ENCODE data around the gene UXS1. TPM values are rescaled to one million over a fixed set of nuclear protein-coding genes. Genes with fewer than 3 reads are reported as not detected.

The UXS1 gene
- total RNA-seq, 2 donors from 2014 or later, result 28.3 to 49.1 TPM

- Histone ChIP-seq H3K4me1 (ENCODE audit: control insufficient read depth in 1 of 2, low read depth in 2 of 2) (no peaks in the 10 kb centered on the region), H3K36me3 (peaks cover 4% of the 10 kb centered on the region), H3K4me3 (no peak overlapping the region), H3K27me3 (replicated peaks; ENCODE audit: insufficient read depth) (no peaks in the 10 kb centered on the region), H3K27ac (no peak overlapping the region), H3K9me3 (no peaks in the 10 kb centered on the region)
- TF ChIP-seq CTCF (IDR thresholded peaks at IDR 0.05), result no peak
- DNase-seq (ENCODE audit: low spot score), result no peak
- no peak for ATAC-seq (ENCODE audit: insufficient number of reproducible peaks, low FRiP score, low read depth)
Measured at GRCh38 chr2:106129150-106129549, 65.0 kb downstream of the UXS1 start.

GRCh38 chr2:106127776-106128268 is 66.3 kb downstream of the UXS1 start:
- H3K27ac ChIP-seq, result no peak overlapping the region
- no peak overlapping the region for H3K4me3 ChIP-seq
- ATAC-seq (ENCODE audit: insufficient number of reproducible peaks, low FRiP score, low read depth) (no peak), DNase-seq (ENCODE audit: low spot score) (no peak)
- no peak for TF ChIP-seq CTCF (IDR thresholded peaks at IDR 0.05)
- H3K27me3 ChIP-seq (replicated peaks; ENCODE audit: insufficient read depth), result no peaks in the 10 kb centered on the region
- no peaks in the 10 kb centered on the region for H3K4me1 ChIP-seq (ENCODE audit: control insufficient read depth in 1 of 2, low read depth in 2 of 2)
- peaks cover 4% of the 10 kb centered on the region for H3K36me3 ChIP-seq
- H3K9me3 ChIP-seq, result no peaks in the 10 kb centered on the region

- H3K4me1 ChIP-seq (ENCODE audit: control insufficient read depth in 1 of 2, low read depth in 2 of 2), result no peaks in the 10 kb centered on the region
- no peak for TF ChIP-seq CTCF (IDR thresholded peaks at IDR 0.05)
- peaks cover 4% of the 10 kb centered on the region for H3K36me3 ChIP-seq
- no peak overlapping the region for H3K27ac ChIP-seq
- no peak for ATAC-seq (ENCODE audit: insufficient number of reproducible peaks, low FRiP score, low read depth)
- H3K4me3 ChIP-seq, result no peak overlapping the region
- no peaks in the 10 kb centered on the region for H3K27me3 ChIP-seq (replicated peaks; ENCODE audit: insufficient read depth)
- DNase-seq (ENCODE audit: low spot score), result no peak
- H3K9me3 ChIP-seq, result no peaks in the 10 kb centered on the region
Measured at GRCh38 chr2:106127282-106127771, 66.8 kb downstream of the UXS1 start.

- no peak overlapping the region for H3K27ac ChIP-seq
- H3K4me1 ChIP-seq (ENCODE audit: control insufficient read depth in 1 of 2, low read depth in 2 of 2), result no peaks in the 10 kb centered on the region
- H3K4me3 ChIP-seq, result no peak overlapping the region
- TF ChIP-seq CTCF (IDR thresholded peaks at IDR 0.05), result no peak
- DNase-seq (ENCODE audit: low spot score) (no peak), ATAC-seq (ENCODE audit: insufficient number of reproducible peaks, low FRiP score, low read depth) (no peak)
- no peaks in the 10 kb centered on the region for H3K27me3 ChIP-seq (replicated peaks; ENCODE audit: insufficient read depth)
- H3K36me3 ChIP-seq, result peaks cover 4% of the 10 kb centered on the region
- no peaks in the 10 kb centered on the region for H3K9me3 ChIP-seq
Measured at GRCh38 chr2:106126705-106127281, 67.3 kb downstream of the UXS1 start.

DNA sequence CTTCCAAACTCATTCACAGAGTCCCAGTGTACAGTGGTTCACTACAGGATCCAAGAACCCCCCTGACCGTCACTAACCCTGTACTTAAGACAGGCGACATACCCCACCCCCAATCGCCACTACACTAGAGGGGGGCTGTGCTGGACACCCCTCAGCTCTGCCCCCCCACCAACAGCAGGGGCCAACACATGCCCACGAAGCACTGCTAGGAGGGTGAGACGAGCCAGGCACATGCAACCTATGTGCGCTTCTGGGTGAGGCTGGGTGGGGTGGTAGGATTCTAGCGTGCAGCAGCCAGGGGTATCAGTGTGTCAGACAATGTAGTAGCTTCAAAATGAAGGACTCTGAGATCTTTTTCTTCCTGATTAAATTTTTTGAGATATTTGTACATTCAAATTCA is 67.8 kb downstream of the UXS1 start:
- Histone ChIP-seq H3K36me3 (peaks cover 4% of the 10 kb centered on the region), H3K27ac (no peak overlapping the region), H3K4me1 (ENCODE audit: control insufficient read depth in 1 of 2, low read depth in 2 of 2) (no peaks in the 10 kb centered on the region), H3K27me3 (replicated peaks; ENCODE audit: insufficient read depth) (no peaks in the 10 kb centered on the region), H3K4me3 (no peak overlapping the region), H3K9me3 (no peaks in the 10 kb centered on the region)
- DNase-seq (ENCODE audit: low spot score) (no peak), ATAC-seq (ENCODE audit: insufficient number of reproducible peaks, low FRiP score, low read depth) (no peak)
- TF ChIP-seq CTCF (IDR thresholded peaks at IDR 0.05), result no peak

Measured in thoracic aorta (tissue), 2 donors.